Measurements from ENCODE around the gene BBS1.

Gene BBS1

DNA sequence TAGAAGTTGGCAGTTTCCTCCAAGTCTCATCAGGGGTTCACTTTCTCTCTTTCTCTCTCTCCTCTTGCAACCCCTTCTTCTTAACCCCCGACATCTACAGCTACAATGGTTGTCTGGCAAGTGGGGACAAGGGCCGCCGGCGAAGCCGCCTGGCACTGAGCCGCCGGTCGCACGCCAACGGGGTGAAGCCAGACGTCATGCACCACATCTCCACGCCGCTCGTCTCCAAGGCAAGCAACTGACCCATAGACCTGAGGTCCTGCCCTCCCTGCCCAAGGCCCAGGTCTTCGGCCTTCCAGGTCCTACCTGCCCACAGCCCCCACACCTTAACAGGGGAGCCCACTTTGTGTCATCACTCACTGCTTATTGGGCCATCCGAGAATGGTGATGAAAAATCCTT lies 39.3 kb upstream of the BBS1 start:
- no peak for DNase-seq
- Histone ChIP-seq H3K9ac (ENCODE audit: low read length) (no peak overlapping the region), H3K79me1 (ENCODE audit: low read length) (peaks cover 9% of the 10 kb centered on the region), H3K27ac (ENCODE audit: low read depth, low read length) (no peak overlapping the region), H4K8ac (ENCODE audit: low read depth, low read length) (no peak overlapping the region), H3K79me2 (ENCODE audit: control insufficient read depth, insufficient read depth, low read length, poor library complexity) (peaks cover 4% of the 10 kb centered on the region), H3K27me3 (ENCODE audit: insufficient read depth, low read length) (no peaks in the 10 kb centered on the region), H3K18ac (ENCODE audit: low read length) (no peak overlapping the region), H3K4me3 (ENCODE audit: low read depth, low read length) (no peak overlapping the region), H2BK120ac (ENCODE audit: insufficient read depth, low read length, poor library complexity) (no peak overlapping the region), H4K12ac (ENCODE audit: low read depth, low read length) (no peak overlapping the region), H3K4ac (ENCODE audit: low read depth, low read length) (no peak overlapping the region), H3K9me3 (ENCODE audit: insufficient read depth, low read depth, low read length) (no peaks in the 10 kb centered on the region), H2AFZ (ENCODE audit: insufficient read depth, low read length, poor library complexity) (no peak overlapping the region), H2BK5ac (ENCODE audit: low read depth, low read length, poor library complexity) (no peak overlapping the region), H2BK12ac (ENCODE audit: low read length) (no peak overlapping the region), H3K36me3 (ENCODE audit: control insufficient read depth in 1 of 2, insufficient read depth in 2 of 2, low read length in 2 of 2) (peaks cover 12 to 22% of the 10 kb centered on the region in 2 experiments), H2AK5ac (ENCODE audit: low read length) (no peak overlapping the region), H4K91ac (ENCODE audit: low read depth, low read length) (no peak overlapping the region), H3K4me1 (ENCODE audit: control insufficient read depth in 1 of 2, insufficient read depth in 2 of 2, low read length in 2 of 2) (peaks cover 9 to 10% of the 10 kb centered on the region in 2 experiments), H3K23ac (ENCODE audit: low read length) (no peak overlapping the region), H3K4me2 (ENCODE audit: low read length) (no peak overlapping the region), H3K14ac (ENCODE audit: low read length) (no peak overlapping the region)
- no CpG with 5 or more reads among the region's 16 CpGs for WGBS (ENCODE audit: extremely low coverage, insufficient coverage, insufficient read length)

DNA sequence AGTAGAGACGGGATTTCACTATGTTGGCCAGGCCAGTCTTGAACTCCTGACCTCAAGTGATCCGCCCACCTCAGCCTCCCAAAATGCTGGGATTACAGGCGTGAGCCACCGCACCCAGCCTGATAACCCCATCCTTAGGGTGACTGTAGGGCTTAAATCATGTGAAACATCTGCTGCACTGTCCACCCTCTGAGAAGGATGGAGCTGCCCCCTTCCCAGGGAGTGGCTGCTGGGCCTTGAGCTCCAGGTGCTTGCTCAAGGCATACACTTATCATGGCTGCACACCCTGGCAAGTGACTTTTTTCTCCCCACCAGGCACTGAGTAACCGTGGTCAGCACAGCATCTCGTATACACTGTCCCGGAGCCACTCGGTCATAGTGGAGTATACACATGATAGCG lies 38.4 kb upstream of the BBS1 start:
- Histone ChIP-seq H3K18ac (ENCODE audit: low read length) (no peak overlapping the region), H3K79me1 (ENCODE audit: low read length) (peaks cover 4% of the 10 kb centered on the region), H4K91ac (ENCODE audit: low read depth, low read length) (no peak overlapping the region), H3K27ac (ENCODE audit: low read depth, low read length) (no peak overlapping the region), H4K8ac (ENCODE audit: low read depth, low read length) (no peak overlapping the region), H3K4me1 (ENCODE audit: control insufficient read depth in 1 of 2, insufficient read depth in 2 of 2, low read length in 2 of 2) (peaks cover 9 to 10% of the 10 kb centered on the region in 2 experiments), H3K14ac (ENCODE audit: low read length) (no peak overlapping the region), H4K12ac (ENCODE audit: low read depth, low read length) (no peak overlapping the region), H2AK5ac (ENCODE audit: low read length) (no peak overlapping the region), H3K36me3 (ENCODE audit: control insufficient read depth in 1 of 2, insufficient read depth in 2 of 2, low read length in 2 of 2) (peaks cover 12 to 22% of the 10 kb centered on the region in 2 experiments), H3K79me2 (ENCODE audit: control insufficient read depth, insufficient read depth, low read length, poor library complexity) (peaks cover 4% of the 10 kb centered on the region), H3K4ac (ENCODE audit: low read depth, low read length) (no peak overlapping the region), H2BK12ac (ENCODE audit: low read length) (no peak overlapping the region), H2BK5ac (ENCODE audit: low read depth, low read length, poor library complexity) (no peak overlapping the region), H3K4me3 (ENCODE audit: low read depth, low read length) (no peak overlapping the region), H3K9ac (ENCODE audit: low read length) (no peak overlapping the region), H3K9me3 (ENCODE audit: insufficient read depth, low read depth, low read length) (no peaks in the 10 kb centered on the region), H3K23ac (ENCODE audit: low read length) (no peak overlapping the region), H2AFZ (ENCODE audit: insufficient read depth, low read length, poor library complexity) (no peak overlapping the region), H3K4me2 (ENCODE audit: low read length) (no peak overlapping the region), H3K27me3 (ENCODE audit: insufficient read depth, low read length) (no peaks in the 10 kb centered on the region), H2BK120ac (ENCODE audit: insufficient read depth, low read length, poor library complexity) (no peak overlapping the region)
- WGBS (ENCODE audit: extremely low coverage, insufficient coverage, insufficient read length) = no CpG with 5 or more reads among the region's 9 CpGs
- DNase-seq = no peak

DNA sequence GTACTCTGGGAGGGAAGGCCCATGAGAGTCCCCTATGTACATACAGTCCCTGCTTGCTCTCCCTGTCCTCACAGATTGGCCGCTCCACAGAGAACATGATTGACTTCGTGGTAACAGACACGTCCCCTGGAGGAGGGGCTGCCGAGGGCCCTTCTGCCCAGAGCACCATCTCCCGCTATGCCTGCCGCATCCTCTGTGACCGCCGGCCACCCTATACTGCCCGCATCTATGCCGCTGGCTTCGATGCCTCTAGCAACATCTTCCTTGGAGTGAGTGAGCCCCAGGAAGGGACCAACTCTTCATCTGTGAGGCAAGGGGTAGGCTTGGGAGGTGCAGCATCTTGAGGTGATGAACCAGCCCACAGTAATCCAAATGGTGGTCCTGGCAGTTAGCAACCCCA lies 37.3 kb upstream of the BBS1 start:
- Histone ChIP-seq H3K27ac (ENCODE audit: low read depth, low read length) (no peak overlapping the region), H2AK5ac (ENCODE audit: low read length) (no peak overlapping the region), H2BK120ac (ENCODE audit: insufficient read depth, low read length, poor library complexity) (no peak overlapping the region), H3K27me3 (ENCODE audit: insufficient read depth, low read length) (no peaks in the 10 kb centered on the region), H3K4me3 (ENCODE audit: low read depth, low read length) (no peak overlapping the region), H3K4me2 (ENCODE audit: low read length) (no peak overlapping the region), H3K18ac (ENCODE audit: low read length) (no peak overlapping the region), H3K36me3 (ENCODE audit: control insufficient read depth in 1 of 2, insufficient read depth in 2 of 2, low read length in 2 of 2) (peaks cover 12 to 22% of the 10 kb centered on the region in 2 experiments), H2BK5ac (ENCODE audit: low read depth, low read length, poor library complexity) (no peak overlapping the region), H4K91ac (ENCODE audit: low read depth, low read length) (no peak overlapping the region), H3K23ac (ENCODE audit: low read length) (no peak overlapping the region), H2AFZ (ENCODE audit: insufficient read depth, low read length, poor library complexity) (no peak overlapping the region), H3K4ac (ENCODE audit: low read depth, low read length) (no peak overlapping the region), H3K9ac (ENCODE audit: low read length) (no peak overlapping the region), H2BK12ac (ENCODE audit: low read length) (no peak overlapping the region), H3K79me2 (ENCODE audit: control insufficient read depth, insufficient read depth, low read length, poor library complexity) (no peaks in the 10 kb centered on the region), H3K9me3 (ENCODE audit: insufficient read depth, low read depth, low read length) (no peaks in the 10 kb centered on the region), H4K12ac (ENCODE audit: low read depth, low read length) (no peak overlapping the region), H4K8ac (ENCODE audit: low read depth, low read length) (no peak overlapping the region), H3K4me1 (ENCODE audit: control insufficient read depth in 1 of 2, insufficient read depth in 2 of 2, low read length in 2 of 2) (peaks cover 0 to under 1% of the 10 kb centered on the region in 2 experiments), H3K79me1 (ENCODE audit: low read length) (no peaks in the 10 kb centered on the region), H3K14ac (ENCODE audit: low read length) (no peak overlapping the region)
- no peak for DNase-seq
- no CpG with 5 or more reads among the region's 11 CpGs for WGBS (ENCODE audit: extremely low coverage, insufficient coverage, insufficient read length)

DNA sequence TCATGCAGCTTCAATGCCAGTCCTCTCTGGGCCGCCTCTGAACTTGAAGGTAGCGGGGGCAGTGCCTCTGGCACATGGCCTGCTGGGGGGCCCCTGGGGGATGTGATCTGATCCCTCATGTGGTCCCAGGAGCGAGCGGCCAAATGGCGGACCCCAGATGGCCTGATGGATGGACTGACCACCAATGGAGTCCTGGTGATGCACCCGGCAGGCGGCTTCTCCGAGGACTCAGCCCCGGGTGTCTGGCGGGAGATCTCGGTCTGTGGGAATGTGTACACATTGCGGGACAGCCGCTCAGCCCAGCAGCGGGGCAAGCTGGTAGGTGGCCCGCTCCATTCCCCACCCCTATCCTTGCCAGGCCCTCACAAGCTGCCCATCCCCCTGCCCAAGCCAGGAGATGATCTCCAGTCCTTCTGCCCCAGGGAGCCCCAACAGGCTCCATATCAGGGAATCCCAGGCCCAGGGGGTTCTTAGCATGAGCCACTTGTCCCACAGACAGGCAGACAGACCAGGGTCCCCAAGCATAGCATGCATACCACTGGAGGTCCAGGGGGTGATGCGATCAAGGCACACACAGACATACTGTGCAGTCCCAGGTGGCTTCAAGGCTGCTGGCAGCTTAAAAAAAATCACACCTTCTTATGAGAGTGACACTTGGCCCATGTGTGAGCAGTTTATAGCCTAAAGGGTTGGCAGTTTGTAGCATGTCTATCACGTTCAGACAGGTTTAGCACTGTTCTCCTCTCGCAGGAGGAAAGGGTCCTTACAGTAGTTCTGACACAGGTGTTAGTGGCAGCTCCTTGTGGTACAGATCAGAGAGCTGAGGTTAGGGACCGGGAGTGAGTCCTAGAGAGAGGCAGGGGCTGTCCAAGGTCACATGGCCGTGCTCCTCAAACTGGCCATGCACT lies 36.6 kb upstream of the BBS1 start:
- Histone ChIP-seq H3K9ac (ENCODE audit: low read length) (no peak overlapping the region), H2BK5ac (ENCODE audit: low read depth, low read length, poor library complexity) (no peak overlapping the region), H4K8ac (ENCODE audit: low read depth, low read length) (no peak overlapping the region), H3K36me3 (ENCODE audit: control insufficient read depth in 1 of 2, insufficient read depth in 2 of 2, low read length in 2 of 2) (peaks cover 12 to 20% of the 10 kb centered on the region in 2 experiments), H3K4me3 (ENCODE audit: low read depth, low read length) (no peak overlapping the region), H3K79me1 (ENCODE audit: low read length) (no peaks in the 10 kb centered on the region), H4K91ac (ENCODE audit: low read depth, low read length) (no peak overlapping the region), H3K14ac (ENCODE audit: low read length) (no peak overlapping the region), H3K18ac (ENCODE audit: low read length) (no peak overlapping the region), H3K23ac (ENCODE audit: low read length) (no peak overlapping the region), H4K12ac (ENCODE audit: low read depth, low read length) (no peak overlapping the region), H3K4ac (ENCODE audit: low read depth, low read length) (no peak overlapping the region), H3K4me1 (ENCODE audit: control insufficient read depth in 1 of 2, insufficient read depth in 2 of 2, low read length in 2 of 2) (peaks cover 0 to 2% of the 10 kb centered on the region in 2 experiments), H3K4me2 (ENCODE audit: low read length) (no peak overlapping the region), H2BK120ac (ENCODE audit: insufficient read depth, low read length, poor library complexity) (no peak overlapping the region), H3K9me3 (ENCODE audit: insufficient read depth, low read depth, low read length) (no peaks in the 10 kb centered on the region), H2AK5ac (ENCODE audit: low read length) (no peak overlapping the region), H2BK12ac (ENCODE audit: low read length) (no peak overlapping the region), H3K79me2 (ENCODE audit: control insufficient read depth, insufficient read depth, low read length, poor library complexity) (no peaks in the 10 kb centered on the region), H2AFZ (ENCODE audit: insufficient read depth, low read length, poor library complexity) (no peak overlapping the region), H3K27me3 (ENCODE audit: insufficient read depth, low read length) (no peaks in the 10 kb centered on the region), H3K27ac (ENCODE audit: low read depth, low read length) (no peak overlapping the region)
- DNase-seq = no peak
- no CpG with 5 or more reads among the region's 20 CpGs for WGBS (ENCODE audit: extremely low coverage, insufficient coverage, insufficient read length)
